Spinal cord (tissue), 10 donors: ENCODE results near the gene PRR30. TPM values are rescaled to one million over a fixed set of nuclear protein-coding genes. Genes with fewer than 3 reads are reported as not detected.

Experiments used
- DNase-seq, 6 donors: peaks; one replicate each; pipeline versions ENCODE4 v3.0.0 to v3.0.0-alpha.2; 2013 to 2015; ENCODE audit warnings: low spot score in 6 of 6, low read depth in 4 of 6
- H3K27ac ChIP-seq: one replicate; pipeline ENCODE4 v1.5.1; 2013; ENCODE audit warnings: low read depth, low read length, control low read depth
- H3K27me3 ChIP-seq: one replicate; pipeline ENCODE4 v1.6.1; 2013; ENCODE audit warnings: low read length; ENCODE audit not compliant: control insufficient read depth, insufficient read depth
- H3K36me3 ChIP-seq: one replicate; pipeline ENCODE4 v1.6.1; 2013; ENCODE audit warnings: low read length; ENCODE audit not compliant: control insufficient read depth, insufficient read depth
- H3K4me1 ChIP-seq: one replicate; pipeline ENCODE4 v1.6.1; 2013; ENCODE audit warnings: low read length; ENCODE audit not compliant: control insufficient read depth, insufficient read depth
- H3K4me3 ChIP-seq: one replicate; pipeline ENCODE4 v1.5.1; 2013; ENCODE audit warnings: low read depth, low read length, control low read depth
- H3K9me3 ChIP-seq: one replicate; pipeline ENCODE4 v1.6.1; 2013; ENCODE audit warnings: low read length; ENCODE audit not compliant: control insufficient read depth, insufficient read depth
- WGBS: methylation state at CpG from one replicate; pipeline ENCODE4 v1.1.5; 2013; ENCODE audit warnings: missing lambda C conversion rate; ENCODE audit not compliant: insufficient coverage; 5-methylcytosine and 5-hydroxymethylcytosine counted together
- polyA plus RNA-seq, 2 donors: library from polyadenylated mRNA; unstranded; fragments of 120-200 nt; gene quantifications; one replicate each; pipeline ENCODE4 v1.2.1, GENCODE V29; 2013; ENCODE audit not compliant: insufficient read length in 2 of 2
- total RNA-seq, 2 donors: library from RNA; depleted of rRNA in 1 of 2; stranded (reverse); fragments of 120-200 nt in 1 of 2; fragments of >200 nt in 1 of 2; gene quantifications; one replicate each; pipeline versions ENCODE4 v1.2.3 to v1.2.4, GENCODE V29; 2013 to 2014
- donor health status: healthy.

Gene PRR30
- total and polyA plus RNA-seq, 4 donors, result not detected

GRCh38 chr2:27100036-27100435 lies 39.2 kb downstream of the PRR30 start:
- no peak overlapping the region for H3K27ac ChIP-seq
- no peak for DNase-seq
- WGBS, result 57% methylated on average over 7 of the region's 10 CpGs
- no peaks in the 10 kb centered on the region for H3K27me3 ChIP-seq
- peaks cover 13% of the 10 kb centered on the region for H3K4me1 ChIP-seq
- no peak overlapping the region for H3K4me3 ChIP-seq
- no peaks in the 10 kb centered on the region for H3K9me3 ChIP-seq
- H3K36me3 ChIP-seq, result peaks cover 40% of the 10 kb centered on the region

DNA sequence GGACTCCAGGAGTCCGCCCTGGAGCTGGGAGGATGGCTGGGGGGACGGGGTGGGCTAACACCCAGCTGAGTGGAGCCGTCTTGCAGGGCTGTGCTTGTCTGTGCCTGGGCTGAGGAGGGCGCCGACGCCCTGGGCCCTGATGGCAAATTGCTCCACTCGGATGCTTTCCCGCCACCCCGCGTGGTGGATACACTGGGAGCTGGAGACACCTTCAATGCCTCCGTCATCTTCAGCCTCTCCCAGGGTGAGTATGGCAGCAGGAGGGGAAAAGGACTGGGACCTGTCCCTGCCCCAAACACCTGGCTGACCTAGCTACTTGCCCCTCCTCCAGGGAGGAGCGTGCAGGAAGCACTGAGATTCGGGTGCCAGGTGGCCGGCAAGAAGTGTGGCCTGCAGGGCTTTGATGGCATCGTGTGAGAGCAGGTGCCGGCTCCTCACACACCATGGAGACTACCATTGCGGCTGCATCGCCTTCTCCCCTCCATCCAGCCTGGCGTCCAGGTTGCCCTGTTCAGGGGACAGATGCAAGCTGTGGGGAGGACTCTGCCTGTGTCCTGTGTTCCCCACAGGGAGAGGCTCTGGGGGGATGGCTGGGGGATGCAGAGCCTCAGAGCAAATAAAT lies 39.8 kb downstream of the PRR30 start:
- Histone ChIP-seq H3K36me3 (peaks cover 44% of the 10 kb centered on the region), H3K9me3 (no peaks in the 10 kb centered on the region), H3K27me3 (no peaks in the 10 kb centered on the region), H3K4me3 (no peak overlapping the region), H3K4me1 (peaks cover 13% of the 10 kb centered on the region), H3K27ac (no peak overlapping the region)
- WGBS, result 82% methylated on average over 18 of the region's 19 CpGs
- DNase-seq, result no peak

- Histone ChIP-seq H3K9me3 (no peaks in the 10 kb centered on the region), H3K27me3 (no peaks in the 10 kb centered on the region), H3K4me3 (no peak overlapping the region), H3K4me1 (peaks cover 13% of the 10 kb centered on the region), H3K36me3 (peaks cover 39% of the 10 kb centered on the region), H3K27ac (no peak overlapping the region)
- DNase-seq, result no peak
- WGBS, result 94% methylated on average over 11 of the region's 14 CpGs
Measured at GRCh38 chr2:27097341-27097740, 41.9 kb downstream of the PRR30 start.

DNA sequence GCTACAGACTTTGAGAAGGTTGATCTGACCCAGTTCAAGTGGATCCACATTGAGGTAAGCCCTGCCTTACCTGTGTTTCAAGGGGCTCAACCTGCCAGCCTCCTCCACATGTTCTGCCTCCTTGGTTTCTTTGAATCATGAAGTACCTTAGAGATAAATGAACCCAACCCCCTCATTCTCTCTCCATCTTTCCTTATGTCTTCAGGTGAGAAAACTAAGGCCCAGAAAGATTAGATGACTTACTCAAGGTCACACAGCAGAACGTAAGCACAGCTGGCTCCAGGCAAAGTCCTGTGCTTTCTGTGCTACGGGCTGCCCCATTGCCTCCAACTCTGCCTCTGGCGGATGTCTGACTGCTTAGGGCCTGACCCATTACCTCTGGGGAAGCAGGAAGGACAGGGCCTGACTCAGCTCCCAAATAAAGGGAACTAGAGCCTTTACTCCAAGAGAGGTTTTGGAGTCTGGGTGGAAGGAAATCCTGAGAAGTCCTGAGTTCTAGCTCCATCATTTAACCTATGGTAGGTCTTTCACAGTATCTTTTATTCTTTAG lies 42.4 kb downstream of the PRR30 start:
- no peak for DNase-seq
- no peaks in the 10 kb centered on the region for H3K27me3 ChIP-seq
- peaks cover 39% of the 10 kb centered on the region for H3K36me3 ChIP-seq
- no peak overlapping the region for H3K4me3 ChIP-seq
- WGBS, result 69% methylated on average over 3 of the region's 3 CpGs
- peaks cover 17% of the 10 kb centered on the region for H3K4me1 ChIP-seq
- no peaks in the 10 kb centered on the region for H3K9me3 ChIP-seq
- no peak overlapping the region for H3K27ac ChIP-seq

- Histone ChIP-seq H3K36me3 (peaks cover 33% of the 10 kb centered on the region), H3K4me1 (peaks cover 18% of the 10 kb centered on the region), H3K27me3 (no peaks in the 10 kb centered on the region), H3K4me3 (peak overlapping the region; percentile 31), H3K9me3 (no peaks in the 10 kb centered on the region), H3K27ac (no peak overlapping the region)
- 14% methylated on average over 14 of the region's 18 CpGs for WGBS
- DNase-seq, result peak in 4 of 6 donors; percentile 54 to 92 (median 78)
Measured at GRCh38 chr2:27095745-27096651, 43.2 kb downstream of the PRR30 start.

DNA sequence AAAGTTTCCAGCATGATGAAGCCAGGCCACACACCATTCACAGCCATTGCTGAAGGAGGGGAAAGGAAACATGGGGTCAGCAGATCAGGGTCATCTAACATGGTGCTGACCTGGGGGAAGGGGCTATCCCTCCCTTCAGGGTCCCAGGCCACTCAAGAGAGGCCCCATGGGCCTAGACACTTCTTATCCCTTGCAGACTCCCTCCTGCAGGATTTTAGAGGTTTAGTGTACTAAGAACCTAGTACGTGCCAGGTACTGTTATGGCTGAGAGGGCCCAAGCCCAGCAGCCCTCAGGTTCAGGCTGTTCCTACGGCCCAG lies 43.8 kb downstream of the PRR30 start:
- no peaks in the 10 kb centered on the region for H3K9me3 ChIP-seq
- no peak overlapping the region for H3K4me3 ChIP-seq
- no peak for DNase-seq
- no peak overlapping the region for H3K27ac ChIP-seq
- H3K27me3 ChIP-seq, result no peaks in the 10 kb centered on the region
- H3K36me3 ChIP-seq, result peaks cover 29% of the 10 kb centered on the region
- 86% methylated on average over 2 of the region's 2 CpGs for WGBS
- peaks cover 18% of the 10 kb centered on the region for H3K4me1 ChIP-seq

- Histone ChIP-seq H3K4me1 (peaks cover 20% of the 10 kb centered on the region), H3K27me3 (no peaks in the 10 kb centered on the region), H3K36me3 (peaks cover 21% of the 10 kb centered on the region), H3K4me3 (no peak overlapping the region), H3K27ac (no peak overlapping the region), H3K9me3 (no peaks in the 10 kb centered on the region)
- no peak for DNase-seq
- WGBS, result 92% methylated on average over 19 of the region's 24 CpGs
Measured at GRCh38 chr2:27094353-27094984, 44.7 kb downstream of the PRR30 start.

DNA sequence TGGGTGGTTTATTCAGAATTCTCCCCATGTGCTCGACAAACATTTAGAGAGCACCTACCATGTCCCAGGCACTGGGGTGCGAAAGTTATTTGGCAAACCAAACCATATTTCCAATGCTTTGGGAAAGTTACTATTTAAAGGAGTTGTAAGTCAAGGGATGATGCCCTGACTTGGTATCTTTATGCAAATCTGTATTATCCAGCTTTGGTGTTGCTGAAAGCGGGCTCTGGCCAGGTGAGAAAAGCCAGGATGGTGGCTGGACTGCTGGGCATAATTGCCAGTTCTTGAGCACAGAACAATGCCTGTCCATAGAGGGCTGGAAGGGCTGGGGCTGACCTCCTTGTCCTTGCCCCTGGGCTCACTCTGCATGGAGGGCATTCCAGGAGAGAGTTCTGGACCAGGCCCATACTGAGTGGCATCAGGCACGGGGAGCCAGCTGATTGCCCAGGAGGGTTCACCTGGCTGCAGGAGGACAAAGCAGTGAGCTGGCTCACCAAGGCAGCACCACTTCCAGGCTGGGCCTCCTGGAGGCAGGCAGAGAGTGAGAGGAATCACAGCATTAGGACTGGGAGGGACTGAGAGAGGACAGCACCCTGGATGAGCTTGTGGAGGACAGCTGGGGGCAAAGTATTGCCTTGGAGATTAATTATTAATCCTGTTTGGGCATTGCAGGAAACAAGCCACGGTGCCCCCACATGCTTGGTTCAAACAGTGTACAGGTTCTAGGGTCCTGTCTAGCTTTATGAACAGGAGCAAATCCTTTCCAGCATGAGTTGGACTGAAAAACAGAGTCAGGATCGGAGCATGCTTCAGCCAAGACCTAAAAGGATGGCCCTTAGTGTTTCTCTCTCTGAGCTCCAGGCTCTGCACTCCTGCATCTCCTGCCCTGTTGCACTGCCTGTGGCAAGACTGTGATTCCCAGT lies 45.5 kb downstream of the PRR30 start:
- Histone ChIP-seq H3K36me3 (peaks cover 17% of the 10 kb centered on the region), H3K4me1 (peaks cover 26% of the 10 kb centered on the region), H3K27ac (no peak overlapping the region), H3K4me3 (no peak overlapping the region), H3K9me3 (no peaks in the 10 kb centered on the region), H3K27me3 (no peaks in the 10 kb centered on the region)
- WGBS, result 83% methylated on average over 4 of the region's 6 CpGs
- DNase-seq, result no peak
